ENCODE measurements around the gene SLC4A8. TPM values are rescaled to one million over a fixed set of nuclear protein-coding genes. Genes with fewer than 3 reads are reported as not detected.

SLC4A8 gene
- total RNA-seq, 1 donor from 2014 or later = 5.2 TPM

- Mint-ChIP-seq H3K27ac (no peak overlapping the region), H3K36me3 (ENCODE audit: low read depth) (no peaks in the 10 kb centered on the region), H3K4me3 (no peak overlapping the region), H3K27me3 (no peaks in the 10 kb centered on the region), H3K4me1 (peaks cover 26% of the 10 kb centered on the region), H3K9me3 (no peaks in the 10 kb centered on the region)
- intact Hi-C loops (cut with micrococcal nuclease) = no loop called here
- DNase-seq (no peak), ATAC-seq (ENCODE audit: low read depth) (no peak)
- TF ChIP-seq CTCF (IDR thresholded peaks at IDR 0.05) = no peak
- ChIA-PET CTCF (interaction anchor here (0.6 kb wide), 1 partner anchor 131 kb away, joined by 3 read pairs; no protein-coding TSS in a partner anchor), POLR2A (no interaction called here)
These were observed 22.7 kb upstream of the SLC4A8 start for GRCh38 chr12:51401900-51402299.

- no peak for ATAC-seq (ENCODE audit: low read depth)
- H3K27me3 Mint-ChIP-seq = no peaks in the 10 kb centered on the region
- no peak overlapping the region for H3K27ac Mint-ChIP-seq
- DNase-seq = no peak
- CTCF ChIA-PET = no interaction called here
- TF ChIP-seq CTCF (IDR thresholded peaks at IDR 0.05) = no peak
- POLR2A ChIA-PET = interaction anchor here (0.5 kb wide), 1 partner anchor 480 kb away, joined by 3 read pairs; no protein-coding TSS in a partner anchor
- H3K36me3 Mint-ChIP-seq (ENCODE audit: low read depth) = no peaks in the 10 kb centered on the region
- intact Hi-C loops (cut with micrococcal nuclease) = no loop called here
- no peaks in the 10 kb centered on the region for H3K9me3 Mint-ChIP-seq
- H3K4me3 Mint-ChIP-seq = no peak overlapping the region
- H3K4me1 Mint-ChIP-seq = peaks cover 20% of the 10 kb centered on the region
These were observed 21.5 kb upstream of the SLC4A8 start for GRCh38 chr12:51403159-51403558.

- DNase-seq (no peak), ATAC-seq (ENCODE audit: low read depth) (no peak)
- peaks cover 15% of the 10 kb centered on the region for H3K4me1 Mint-ChIP-seq
- intact Hi-C loops (cut with micrococcal nuclease) = no loop called here
- TF ChIP-seq CTCF (IDR thresholded peaks at IDR 0.05) = no peak
- POLR2A ChIA-PET = no interaction called here
- no peaks in the 10 kb centered on the region for H3K27me3 Mint-ChIP-seq
- H3K4me3 Mint-ChIP-seq = no peak overlapping the region
- no peaks in the 10 kb centered on the region for H3K9me3 Mint-ChIP-seq
- no peak overlapping the region for H3K27ac Mint-ChIP-seq
- CTCF ChIA-PET = no interaction called here
- H3K36me3 Mint-ChIP-seq (ENCODE audit: low read depth) = no peaks in the 10 kb centered on the region
These were observed 20.9 kb upstream of the SLC4A8 start for GRCh38 chr12:51403681-51404136.

- DNase-seq (no peak), ATAC-seq (ENCODE audit: low read depth) (no peak)
- ChIA-PET CTCF (no interaction called here), POLR2A (no interaction called here)
- intact Hi-C loops (cut with micrococcal nuclease) = no loop called here
- Mint-ChIP-seq H3K9me3 (no peaks in the 10 kb centered on the region), H3K27ac (no peak overlapping the region), H3K4me3 (no peak overlapping the region), H3K27me3 (no peaks in the 10 kb centered on the region), H3K4me1 (peaks cover 8% of the 10 kb centered on the region), H3K36me3 (ENCODE audit: low read depth) (no peaks in the 10 kb centered on the region)
- TF ChIP-seq CTCF (IDR thresholded peaks at IDR 0.05) = no peak
These were observed 20.0 kb upstream of the SLC4A8 start for GRCh38 chr12:51404627-51405026.

GRCh38 chr12:51405801-51406207 lies 18.8 kb upstream of the SLC4A8 start:
- no peak for TF ChIP-seq CTCF (IDR thresholded peaks at IDR 0.05)
- peaks cover 8% of the 10 kb centered on the region for H3K4me1 Mint-ChIP-seq
- H3K4me3 Mint-ChIP-seq = no peak overlapping the region
- no peak for ATAC-seq (ENCODE audit: low read depth)
- no peak overlapping the region for H3K27ac Mint-ChIP-seq
- H3K9me3 Mint-ChIP-seq = no peaks in the 10 kb centered on the region
- DNase-seq = no peak
- no peaks in the 10 kb centered on the region for H3K36me3 Mint-ChIP-seq (ENCODE audit: low read depth)
- POLR2A ChIA-PET = no interaction called here
- H3K27me3 Mint-ChIP-seq = no peaks in the 10 kb centered on the region
- CTCF ChIA-PET = interaction anchor here (0.9 kb wide), 1 partner anchor 13 kb away, joined by 3 read pairs; no protein-coding TSS in a partner anchor
- intact Hi-C loops (cut with micrococcal nuclease) = no loop called here

Measured in activated B cell treated with CpG ODN at 0.5 μM for 24 hours (primary cell).